Stomach (tissue), 19 donors: Measurements from ENCODE around the gene ZIC1. TPM values are rescaled to one million over a fixed set of nuclear protein-coding genes. Genes with fewer than 3 reads are reported as not detected.

Source experiments
- DNase-seq, 2 donors: peaks; one replicate each; pipeline versions ENCODE4 v3.0.0 to v3.0.0-alpha.2; 2013 to 2019
- H3K27ac ChIP-seq, 5 donors: fragments of 200-600 bp in 4 of 5; sonication (generic) in 4 of 5; one replicate each; pipeline ENCODE4 v1.5.1; 2013 to 2019; ENCODE audit warnings: mild to moderate bottlenecking in 1 of 5, moderate library complexity in 1 of 5
- H3K27me3 ChIP-seq, 3 donors: fragments of 200-600 bp; sonication (generic); one replicate each; pipeline ENCODE4 v1.5.1; 2017 to 2019; ENCODE audit warnings: mixed run types in 1 of 3
- H3K36me3 ChIP-seq, 4 donors: fragments of 200-600 bp; sonication (generic); 1 replicate in 3 of 4; 2 replicates in 1 of 4; pipeline ENCODE4 v1.5.1; 2016 to 2019
- H3K4me1 ChIP-seq, 4 donors: fragments of 200-600 bp; sonication (generic); one replicate each; pipeline ENCODE4 v1.5.1; 2016 to 2019
- H3K4me3 ChIP-seq, 4 donors: fragments of 200-600 bp; sonication (generic) in 3 of 4; one replicate each; pipeline ENCODE4 v1.5.1; 2016 to 2019; ENCODE audit warnings: mild to moderate bottlenecking in 1 of 4
- H3K9me3 ChIP-seq, 4 donors: fragments of 200-600 bp; sonication (generic); one replicate each; pipeline ENCODE4 v1.5.1; 2016 to 2019
- CTCF ChIP-seq, 7 experiments: fragments of 450-650 bp in 4 of 7; fragments of 200-600 bp in 3 of 7; sonication (generic) in 3 of 7; IDR thresholded peaks; one replicate each; pipeline ENCODE4 v1.5.1; 2016 to 2019; ENCODE audit warnings: antibody characterized with exemption in 7 of 7, control low read depth in 2 of 7, mild to moderate bottlenecking in 1 of 7
- EP300 ChIP-seq: sonication (generic); formaldehyde crosslinking; IDR thresholded peaks from one replicate; pipeline ENCODE4 v1.6.1; 2017; ENCODE audit warnings: antibody characterized with exemption
- POLR2A ChIP-seq, 4 donors: fragments of 450-650 bp; IDR thresholded peaks; one replicate each; pipeline ENCODE4 v1.6.1; 2016; ENCODE audit warnings: antibody characterized with exemption in 4 of 4, control low read depth in 2 of 4, mild to moderate bottlenecking in 1 of 4, moderate library complexity in 1 of 4
- POLR2AphosphoS5 ChIP-seq, 3 donors: sonication (generic); formaldehyde crosslinking; IDR thresholded peaks; one replicate each; pipeline ENCODE4 v1.6.1; 2016; ENCODE audit warnings: antibody characterized with exemption in 3 of 3
- WGBS, 5 donors: extraction: QIAGEN DNeasy Blood & Tissue Kit in 3 of 5; methylation state at CpG; one replicate each; pipeline versions ENCODE4 v1.1.5 to v1.1.7; 2013 to 2018; 5-methylcytosine and 5-hydroxymethylcytosine counted together
- intact Hi-C: fragments of 100-400 bp; cut with DNase I; formaldehyde crosslinking; loops from one replicate; pipeline ENCODE4 v1.15.1; 2023; ENCODE audit warnings: low total_unique reads
- long read RNA-seq, 10 donors: transcript quantifications; one replicate each; lab custom pipeline, GENCODE V29; 2026
- polyA plus RNA-seq, 3 donors: library from polyadenylated mRNA; stranded (reverse); fragments of 200-250 nt; gene quantifications; one replicate each; pipeline ENCODE4 v1.2.3, GENCODE V29; 2013
- total RNA-seq, 5 donors: library from RNA; depleted of rRNA; stranded (reverse); fragments of >200 nt; gene quantifications; one replicate each; pipeline versions ENCODE4 v1.1.0 to v1.2.3, GENCODE V29; 2014 to 2016
- donor health status: healthy with polysubstance abuse.
- donor health status: Bipolar disorder and iron deficiency.
- donor health status: healthy.

ZIC1 gene
- total RNA-seq (not detected), polyA plus RNA-seq (under 1 TPM in 1 of 3 donors, not detected in 2; 0.76 TPM)
- long read RNA-seq, donor 1, full-length matches to known transcripts, result 1 of 1 reads
- long read RNA-seq, donor 1, partial matches to known transcripts, result 0 of 1 reads
- long read RNA-seq, donor 1, other reads (novel, unspliced or antisense), result 0 of 1 reads
- long read RNA-seq, donor 2, result 0 reads
- long read RNA-seq, donor 3, result 0 reads
- long read RNA-seq, donor 4, result 0 reads
- long read RNA-seq, donor 5, full-length matches to known transcripts, result 2 of 2 reads
- long read RNA-seq, donor 5, partial matches to known transcripts, result 0 of 2 reads
- long read RNA-seq, donor 5, other reads (novel, unspliced or antisense), result 0 of 2 reads
- long read RNA-seq, donor 6, result 0 reads
- long read RNA-seq, donor 7, result 0 reads
- long read RNA-seq, donor 8, full-length matches to known transcripts, result 2 of 2 reads
- long read RNA-seq, donor 8, partial matches to known transcripts, result 0 of 2 reads
- long read RNA-seq, donor 8, other reads (novel, unspliced or antisense), result 0 of 2 reads
- long read RNA-seq, donor 9, result 0 reads
- long read RNA-seq, donor 10, result 0 reads

DNA sequence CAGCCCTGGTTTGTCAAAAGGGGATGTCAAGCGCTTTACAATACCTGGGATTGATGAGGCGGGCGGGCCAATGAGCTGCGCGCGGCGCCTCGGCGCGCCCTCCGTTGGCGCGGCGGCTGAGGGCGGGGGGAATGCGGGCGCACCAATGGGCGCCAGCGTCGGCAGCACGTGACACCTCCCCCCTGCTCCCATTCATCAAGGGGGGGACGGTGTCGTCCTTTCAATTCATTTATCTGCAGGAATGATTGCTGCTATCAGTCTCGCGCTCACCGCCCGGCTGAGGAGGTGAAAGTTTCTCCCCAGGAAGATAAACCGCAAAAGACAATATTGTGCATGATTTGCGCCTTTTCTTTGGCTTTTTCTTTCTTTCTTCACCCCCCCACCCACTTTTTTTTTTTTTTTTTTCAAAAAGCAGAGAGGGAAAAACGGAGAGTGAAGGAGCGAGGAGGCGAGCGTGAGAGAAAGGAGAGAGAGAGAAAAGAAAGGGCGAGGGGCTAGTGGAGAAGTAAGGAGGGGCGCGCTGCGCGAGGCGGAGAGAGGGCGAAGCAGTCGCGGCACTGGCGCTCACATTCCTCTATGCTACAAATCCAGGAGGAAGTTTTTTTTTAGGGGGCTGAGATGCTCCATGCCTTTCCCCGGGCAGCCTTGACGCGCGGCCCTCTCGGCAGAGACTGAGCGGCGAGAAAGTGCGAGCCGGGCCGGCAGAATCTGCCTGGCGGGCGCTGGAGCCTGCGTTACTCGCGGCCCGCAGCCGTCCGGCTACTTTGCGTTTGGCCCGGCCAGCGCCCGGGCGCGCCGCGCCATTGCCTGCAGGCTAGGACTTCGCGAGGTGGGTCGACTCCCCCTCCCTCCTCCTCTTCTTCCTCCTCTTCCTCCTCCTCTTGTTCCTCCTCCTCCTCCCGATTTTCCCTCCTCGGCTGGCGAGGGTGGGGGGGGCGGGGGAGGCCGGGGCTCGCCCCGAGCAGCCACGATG, at the start of gene ZIC1:
TSS of gene ZIC1 (plus strand) at position 223 of the 973 bp plus-strand sequence. CDS start at position 971, 748 bp downstream.
- TF ChIP-seq CTCF (IDR thresholded peaks at IDR 0.05) (no peak), POLR2AphosphoS5 (IDR thresholded peaks at IDR 0.05) (no peak), EP300 (no peak), POLR2A (IDR thresholded peaks at IDR 0.05) (no peak)
- Histone ChIP-seq H3K4me1 (peaks cover 26 to 72% (median 48%) of the 10 kb centered on the region in 4 donors), H3K27ac (no peak within 1 kb of the TSS), H3K27me3 (peaks cover 77 to 100% (median 100%) of the 10 kb centered on the region in 3 donors), H3K4me3 (peak within 1 kb of the TSS; percentile 18 to 44 (median 32)), H3K9me3 (peaks cover 4 to 81% (median 28%) of the 10 kb centered on the region in 4 donors), H3K36me3 (no peaks in the 10 kb centered on the region)
- DNase-seq, result no peak
- WGBS, 5 donors, result 9 to 18% (median 15%) methylated on average over 71 to 80 of the region's 80 CpGs
- intact Hi-C loops, result no loop called here

DNA sequence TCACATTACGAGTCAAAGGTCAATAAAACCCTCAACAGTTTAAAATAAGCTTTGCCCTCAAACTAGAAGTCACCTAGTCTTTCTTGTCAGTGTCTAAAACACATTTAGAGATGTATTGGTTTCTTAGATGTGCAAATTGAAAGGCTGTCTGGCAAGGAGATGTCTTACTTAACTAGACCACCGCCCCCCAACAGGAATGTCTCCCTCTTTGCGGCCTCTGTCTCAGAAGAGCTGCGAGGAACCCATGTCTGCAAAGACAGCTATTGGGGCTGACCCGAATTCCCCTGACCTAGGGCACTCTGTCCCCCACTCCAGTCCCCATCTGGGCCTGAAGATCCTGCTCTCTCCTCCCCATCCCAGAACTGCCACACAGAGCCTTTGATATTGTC, 49.1 kb upstream of the ZIC1 start:
- intact Hi-C loops, result no loop called here
- H3K36me3 ChIP-seq, result no peaks in the 10 kb centered on the region
- peaks cover 0 to 10% (median 2%) of the 10 kb centered on the region in 4 donors for H3K4me1 ChIP-seq
- TF ChIP-seq CTCF (IDR thresholded peaks at IDR 0.05), result no peak
- no peak for TF ChIP-seq POLR2AphosphoS5 (IDR thresholded peaks at IDR 0.05)
- TF ChIP-seq EP300, result no peak
- TF ChIP-seq POLR2A (IDR thresholded peaks at IDR 0.05), result no peak
- 18 to 24% (median 21%) methylated on average over 5 of the region's 5 CpGs for WGBS, 5 donors
- H3K9me3 ChIP-seq, result peaks cover 0 to 23% (median 12%) of the 10 kb centered on the region in 4 donors
- H3K27ac ChIP-seq, result no peak overlapping the region
- H3K4me3 ChIP-seq, result no peak overlapping the region
- no peak for DNase-seq
- peaks cover 15 to 88% (median 74%) of the 10 kb centered on the region in 3 donors for H3K27me3 ChIP-seq

DNA sequence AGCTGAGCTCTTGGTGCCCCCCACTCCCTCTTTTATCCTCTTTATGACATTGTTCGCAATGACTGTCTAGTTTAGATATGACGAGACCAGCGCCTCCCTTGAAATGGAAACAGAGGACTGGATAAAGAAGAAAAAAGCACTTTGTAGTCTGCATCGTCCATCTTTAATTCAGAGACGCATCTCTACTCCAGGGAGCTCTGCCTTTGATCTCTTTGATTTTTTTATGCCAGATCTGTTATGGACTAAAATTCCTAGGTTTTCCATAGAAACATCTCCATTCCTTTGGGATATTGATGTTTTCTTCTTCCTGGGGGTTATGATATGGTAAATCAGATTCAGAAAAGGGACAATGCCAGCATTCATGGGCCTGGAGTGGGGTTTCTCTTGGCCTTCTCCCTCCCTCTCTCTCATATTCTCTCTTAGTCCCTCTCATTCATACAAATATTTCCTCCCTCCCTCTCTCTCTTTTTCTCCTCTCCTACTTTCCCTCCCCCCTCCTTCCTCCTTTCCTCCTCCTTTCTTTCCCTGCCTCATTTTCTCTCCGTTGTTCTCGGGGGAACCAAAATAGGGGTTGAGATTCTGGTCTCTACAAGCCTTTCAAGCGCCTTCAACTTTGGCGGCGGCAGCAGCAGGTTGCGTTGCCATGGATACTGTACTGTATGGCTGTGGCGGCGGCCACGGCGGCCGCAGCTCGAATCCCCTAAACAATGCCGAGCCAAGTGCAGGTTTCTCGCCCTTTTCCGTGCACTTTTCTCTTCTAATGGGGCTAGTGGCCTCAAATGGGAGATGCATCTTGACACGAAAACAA, 48.3 kb upstream of the ZIC1 start:
- intact Hi-C loops, result no loop called here
- Histone ChIP-seq H3K36me3 (no peaks in the 10 kb centered on the region), H3K4me1 (peaks cover 0 to 10% (median 2%) of the 10 kb centered on the region in 4 donors), H3K4me3 (no peak overlapping the region), H3K9me3 (peaks cover 0 to 20% (median 12%) of the 10 kb centered on the region in 4 donors), H3K27me3 (peaks cover 14 to 88% (median 68%) of the 10 kb centered on the region in 3 donors), H3K27ac (no peak overlapping the region)
- no peak for TF ChIP-seq EP300
- no peak for TF ChIP-seq POLR2AphosphoS5 (IDR thresholded peaks at IDR 0.05)
- TF ChIP-seq CTCF (IDR thresholded peaks at IDR 0.05), result no peak
- DNase-seq, result peak in 1 of 2 donors; percentile 42
- 6 to 9% (median 8%) methylated on average over 21 of the region's 21 CpGs for WGBS, 5 donors
